T-helper 1 cell treated with Interleukin-12 subunit alpha and Interleukin-12 subunit beta and Interleukin-4 antibody, amounts not matched to agents 30 μg/mL and 1 μg/mL, for 36 hours (primary cell): Measurements from ENCODE around the gene MEN1.
A peak's percentile ranks its signal among the peaks of the same experiment; 100 is the strongest.

Experiments
- H3K27ac Mint-ChIP-seq: one replicate; pipeline ENCODE4 v1.8.0; 2021; ENCODE audit warnings: mild to moderate bottlenecking, mixed read lengths
- H3K27me3 Mint-ChIP-seq: one replicate; pipeline ENCODE4 v1.8.0; 2021; ENCODE audit warnings: low read depth, mixed read lengths
- H3K36me3 Mint-ChIP-seq: one replicate; pipeline ENCODE4 v1.8.0; 2021; ENCODE audit warnings: low read depth, mixed read lengths
- H3K4me1 Mint-ChIP-seq: one replicate; pipeline ENCODE4 v1.8.0; 2021; ENCODE audit warnings: low read depth, mixed read lengths
- H3K4me3 Mint-ChIP-seq: one replicate; pipeline ENCODE4 v1.8.0; 2021; ENCODE audit warnings: mild to moderate bottlenecking, moderate library complexity, mixed read lengths
- H3K9me3 Mint-ChIP-seq: one replicate; pipeline ENCODE4 v1.8.0; 2021; ENCODE audit warnings: mixed read lengths

The MEN1 gene

DNA sequence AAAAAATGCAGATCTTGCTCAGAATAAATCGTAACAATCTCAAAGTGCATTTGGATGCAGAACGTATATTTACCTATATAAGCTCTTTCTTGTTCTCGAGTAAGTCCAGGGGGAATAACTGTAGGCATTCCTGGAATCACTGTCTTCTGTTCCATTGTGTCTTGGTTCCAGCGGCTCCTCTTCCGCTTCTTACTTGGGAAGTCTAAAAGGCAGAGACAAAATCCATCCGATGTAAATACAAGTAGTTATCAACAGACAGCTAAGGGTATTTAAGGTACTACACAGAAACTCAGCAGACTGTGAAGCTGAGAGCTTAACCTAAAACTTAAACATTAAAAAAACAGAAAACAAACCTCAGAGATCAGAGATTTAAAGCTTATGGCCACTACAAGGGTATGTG, 33.9 kb downstream of the MEN1 start:
- Mint-ChIP-seq H3K27me3 (no peaks in the 10 kb centered on the region), H3K36me3 (peaks cover 60% of the 10 kb centered on the region), H3K4me3 (peak overlapping the region; percentile 92), H3K9me3 (no peaks in the 10 kb centered on the region), H3K4me1 (peaks cover 74% of the 10 kb centered on the region), H3K27ac (peak overlapping the region; percentile 83)

DNA sequence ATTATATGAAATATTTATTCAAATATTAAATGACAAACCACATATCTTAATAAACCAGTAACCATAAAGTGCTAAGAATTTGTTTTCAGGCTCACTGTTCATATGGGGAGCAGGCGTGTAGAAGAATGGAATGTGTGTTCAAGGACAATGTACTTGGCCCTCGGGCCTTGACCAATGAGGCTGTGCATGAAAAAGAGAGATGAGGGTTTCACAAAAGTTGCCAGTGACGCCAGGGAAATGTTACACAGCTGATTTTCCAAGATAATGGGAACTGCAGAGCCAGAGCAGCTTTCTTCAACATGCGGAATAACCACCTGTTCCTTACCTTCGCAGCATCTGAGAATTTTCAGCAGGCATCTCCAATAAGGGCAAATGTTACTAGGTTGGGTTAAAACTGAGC, 36.2 kb downstream of the MEN1 start:
- Mint-ChIP-seq H3K27ac (no peak overlapping the region), H3K4me1 (peaks cover 69% of the 10 kb centered on the region), H3K36me3 (peaks cover 79% of the 10 kb centered on the region), H3K9me3 (no peaks in the 10 kb centered on the region), H3K27me3 (no peaks in the 10 kb centered on the region), H3K4me3 (no peak overlapping the region)

DNA sequence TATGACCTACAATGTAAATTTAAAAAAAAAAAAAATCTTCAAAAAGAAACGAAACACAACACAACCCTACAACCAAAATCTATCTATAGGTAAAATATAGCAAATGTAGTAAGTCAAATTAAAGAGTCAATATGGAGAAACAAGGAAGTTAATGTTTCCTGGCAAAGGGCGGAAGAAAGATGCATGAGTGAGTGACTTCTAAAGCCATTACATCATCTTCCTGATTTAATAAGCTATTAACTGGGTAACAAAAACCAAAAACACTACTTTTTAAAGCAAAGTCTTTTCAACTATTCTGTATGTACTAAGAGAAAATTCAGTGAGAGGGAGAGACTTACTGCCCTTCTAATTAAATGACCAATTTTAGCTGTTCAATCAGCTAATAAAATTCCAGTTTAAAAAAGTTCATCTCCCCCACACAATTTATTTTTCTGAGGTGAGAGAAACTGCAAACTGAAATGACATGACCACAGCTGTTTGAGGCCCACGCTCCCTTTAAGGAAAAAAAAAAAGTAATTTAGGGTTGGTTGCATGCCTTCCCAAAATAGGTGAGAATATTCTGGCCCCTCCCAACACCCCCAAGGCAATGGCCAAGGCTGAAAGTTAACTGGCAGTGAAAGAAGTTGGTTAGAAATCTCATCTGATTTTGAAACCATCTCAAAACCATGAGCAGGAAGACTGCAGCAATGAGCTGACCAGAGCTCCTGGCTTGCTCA, 37.9 kb downstream of the MEN1 start:
- Mint-ChIP-seq H3K36me3 (peaks cover 92% of the 10 kb centered on the region), H3K27ac (peak overlapping the region; percentile 89), H3K27me3 (no peaks in the 10 kb centered on the region), H3K4me1 (peaks cover 76% of the 10 kb centered on the region), H3K4me3 (peak overlapping the region; percentile 71), H3K9me3 (no peaks in the 10 kb centered on the region)

DNA sequence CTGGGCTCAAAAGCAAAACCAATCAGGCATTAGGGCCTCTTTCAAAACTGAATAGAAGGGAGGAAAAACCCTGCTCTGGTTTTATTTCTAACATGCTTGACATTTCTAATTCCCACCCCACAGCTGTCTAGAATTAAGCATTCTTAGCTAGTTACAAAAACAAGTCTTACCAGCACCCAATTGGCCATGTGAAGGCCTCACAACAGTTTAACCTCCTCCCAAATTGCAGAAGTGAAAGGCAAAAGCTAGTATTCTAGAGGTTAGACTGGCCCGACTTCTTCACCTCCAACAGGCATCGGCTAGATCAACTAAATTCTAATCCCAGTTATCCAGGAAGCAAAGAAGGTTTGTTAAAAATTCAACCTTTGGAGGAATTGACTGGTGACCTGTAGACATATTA, 38.5 kb downstream of the MEN1 start:
- Mint-ChIP-seq H3K4me3 (peak overlapping the region; percentile 71), H3K4me1 (peaks cover 70% of the 10 kb centered on the region), H3K27ac (peak overlapping the region; percentile 89), H3K36me3 (peaks cover 92% of the 10 kb centered on the region), H3K9me3 (no peaks in the 10 kb centered on the region), H3K27me3 (no peaks in the 10 kb centered on the region)

GRCh38 chr11:64770120-64770519, 40.2 kb downstream of the MEN1 start:
- peak overlapping the region; percentile 55 for H3K27ac Mint-ChIP-seq
- H3K4me3 Mint-ChIP-seq: no peak overlapping the region
- no peaks in the 10 kb centered on the region for H3K27me3 Mint-ChIP-seq
- H3K36me3 Mint-ChIP-seq: peaks cover 85% of the 10 kb centered on the region
- peaks cover 61% of the 10 kb centered on the region for H3K4me1 Mint-ChIP-seq
- no peaks in the 10 kb centered on the region for H3K9me3 Mint-ChIP-seq

DNA sequence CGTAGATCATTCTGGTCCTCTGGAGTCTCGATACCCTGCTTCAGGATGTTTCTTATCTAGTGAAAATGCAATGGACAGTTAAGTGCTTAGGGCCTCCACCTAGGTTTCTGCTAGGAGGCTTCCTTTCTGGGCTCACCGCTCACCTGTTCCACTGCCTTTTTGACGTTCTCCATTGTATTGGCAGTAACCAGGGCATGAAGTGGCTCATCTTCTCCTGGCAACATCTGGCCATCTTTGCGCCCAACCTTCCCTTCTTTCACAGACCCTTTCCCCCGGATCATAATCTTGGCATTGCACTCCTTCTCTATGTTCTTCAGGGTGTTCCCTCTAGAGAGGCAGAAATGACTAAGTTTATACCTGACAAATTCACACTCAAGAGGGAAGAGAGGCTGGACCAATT, 41.1 kb downstream of the MEN1 start:
- Mint-ChIP-seq H3K27me3 (no peaks in the 10 kb centered on the region), H3K4me1 (peaks cover 63% of the 10 kb centered on the region), H3K9me3 (no peaks in the 10 kb centered on the region), H3K27ac (peak overlapping the region; percentile 16), H3K36me3 (peaks cover 86% of the 10 kb centered on the region), H3K4me3 (no peak overlapping the region)

- Mint-ChIP-seq H3K9me3 (no peaks in the 10 kb centered on the region), H3K36me3 (peaks cover 87% of the 10 kb centered on the region), H3K4me1 (peaks cover 65% of the 10 kb centered on the region), H3K27me3 (no peaks in the 10 kb centered on the region), H3K4me3 (peak overlapping the region; percentile 26), H3K27ac (no peak overlapping the region)
Observed at GRCh38 chr11:64768300-64768694, 42.1 kb downstream of the MEN1 start.

- peaks cover 65% of the 10 kb centered on the region for H3K4me1 Mint-ChIP-seq
- no peaks in the 10 kb centered on the region for H3K27me3 Mint-ChIP-seq
- H3K36me3 Mint-ChIP-seq: peaks cover 86% of the 10 kb centered on the region
- H3K9me3 Mint-ChIP-seq: no peaks in the 10 kb centered on the region
- no peak overlapping the region for H3K4me3 Mint-ChIP-seq
- H3K27ac Mint-ChIP-seq: peak overlapping the region; percentile 69
Observed at GRCh38 chr11:64767344-64768299, 42.7 kb downstream of the MEN1 start.

GRCh38 chr11:64766881-64767280, 43.5 kb downstream of the MEN1 start:
- H3K9me3 Mint-ChIP-seq: no peaks in the 10 kb centered on the region
- H3K4me3 Mint-ChIP-seq: no peak overlapping the region

DNA sequence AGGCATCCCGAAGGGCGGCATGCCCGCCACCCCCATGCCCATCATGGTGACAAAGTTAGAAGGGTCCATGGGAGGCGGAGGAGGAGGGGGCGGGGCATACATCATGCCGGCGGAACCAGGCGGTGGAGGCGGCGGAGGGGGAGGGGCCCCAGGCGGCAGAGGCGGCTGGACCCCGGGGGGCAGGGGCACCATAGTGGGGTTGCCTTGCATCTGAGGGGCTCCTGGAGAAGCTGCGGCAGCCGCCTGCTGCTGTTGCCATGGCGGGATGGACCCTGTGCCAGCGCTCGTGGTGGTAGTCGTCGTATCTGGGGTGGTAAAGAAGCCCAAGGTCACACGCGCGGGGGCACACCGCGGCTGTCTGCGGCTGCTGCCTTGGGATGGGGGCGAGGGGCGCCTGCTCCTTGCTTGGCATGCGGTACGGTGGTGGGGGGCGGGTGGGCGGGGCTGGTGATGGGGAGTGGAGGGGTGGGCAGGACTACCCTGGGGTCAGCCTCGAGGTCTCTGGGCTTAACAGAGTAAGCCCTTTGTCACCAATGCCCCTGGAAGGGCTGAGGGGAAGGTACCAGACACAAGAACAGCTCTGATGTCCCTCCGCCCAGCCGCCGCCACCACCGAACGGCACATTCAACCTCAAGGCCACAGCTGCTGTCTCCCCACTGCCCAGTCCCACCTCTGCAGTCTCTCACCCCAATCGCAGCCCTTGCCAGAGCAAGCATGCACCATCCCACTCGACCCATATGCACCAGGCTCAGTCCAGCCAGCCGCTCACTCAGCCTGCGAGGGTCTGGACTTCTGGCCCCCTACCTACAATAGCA, 44.3 kb downstream of the MEN1 start:
- H3K4me3 Mint-ChIP-seq: peak overlapping the region; percentile 42

More at GRCh38 chr11:64766881-64767280, 43.5 kb downstream of the MEN1 start:
- Mint-ChIP-seq H3K27me3 (no peaks in the 10 kb centered on the region), H3K4me1 (peaks cover 64% of the 10 kb centered on the region), H3K36me3 (peaks cover 83% of the 10 kb centered on the region), H3K27ac (peak overlapping the region; percentile 69)

GRCh38 chr11:64765291-64765850, 45.0 kb downstream of the MEN1 start:
- Mint-ChIP-seq H3K27me3 (no peaks in the 10 kb centered on the region), H3K4me1 (peaks cover 67% of the 10 kb centered on the region)

More for the DNA sequence above, 44.3 kb downstream of the MEN1 start:
- Mint-ChIP-seq H3K4me1 (peaks cover 61% of the 10 kb centered on the region), H3K27me3 (no peaks in the 10 kb centered on the region), H3K36me3 (peaks cover 79% of the 10 kb centered on the region), H3K27ac (peak overlapping the region; percentile 69), H3K9me3 (no peaks in the 10 kb centered on the region)

GRCh38 chr11:64764753-64765152, 45.6 kb downstream of the MEN1 start:
- Mint-ChIP-seq H3K4me3 (peak overlapping the region; percentile 89), H3K4me1 (peaks cover 70% of the 10 kb centered on the region), H3K27ac (peak overlapping the region; percentile 96), H3K27me3 (no peaks in the 10 kb centered on the region), H3K36me3 (peaks cover 75% of the 10 kb centered on the region), H3K9me3 (no peaks in the 10 kb centered on the region)

More at GRCh38 chr11:64765291-64765850, 45.0 kb downstream of the MEN1 start:
- Mint-ChIP-seq H3K4me3 (peak overlapping the region; percentile 89), H3K36me3 (peaks cover 77% of the 10 kb centered on the region), H3K27ac (peak overlapping the region; percentile 96), H3K9me3 (no peaks in the 10 kb centered on the region)

- H3K36me3 Mint-ChIP-seq: peaks cover 71% of the 10 kb centered on the region
- peaks cover 66% of the 10 kb centered on the region for H3K4me1 Mint-ChIP-seq
- no peaks in the 10 kb centered on the region for H3K27me3 Mint-ChIP-seq
- H3K27ac Mint-ChIP-seq: peak overlapping the region; percentile 96
- H3K4me3 Mint-ChIP-seq: peak overlapping the region; percentile 89
- no peaks in the 10 kb centered on the region for H3K9me3 Mint-ChIP-seq
Observed at GRCh38 chr11:64764040-64764611, 46.2 kb downstream of the MEN1 start.
